Right kidney (tissue), 1 donor: ENCODE data around the gene HMCES.

Experiments
- DNase-seq: peaks from one replicate; pipeline ENCODE4 v3.0.0-alpha.2; 2016

HMCES gene

DNA sequence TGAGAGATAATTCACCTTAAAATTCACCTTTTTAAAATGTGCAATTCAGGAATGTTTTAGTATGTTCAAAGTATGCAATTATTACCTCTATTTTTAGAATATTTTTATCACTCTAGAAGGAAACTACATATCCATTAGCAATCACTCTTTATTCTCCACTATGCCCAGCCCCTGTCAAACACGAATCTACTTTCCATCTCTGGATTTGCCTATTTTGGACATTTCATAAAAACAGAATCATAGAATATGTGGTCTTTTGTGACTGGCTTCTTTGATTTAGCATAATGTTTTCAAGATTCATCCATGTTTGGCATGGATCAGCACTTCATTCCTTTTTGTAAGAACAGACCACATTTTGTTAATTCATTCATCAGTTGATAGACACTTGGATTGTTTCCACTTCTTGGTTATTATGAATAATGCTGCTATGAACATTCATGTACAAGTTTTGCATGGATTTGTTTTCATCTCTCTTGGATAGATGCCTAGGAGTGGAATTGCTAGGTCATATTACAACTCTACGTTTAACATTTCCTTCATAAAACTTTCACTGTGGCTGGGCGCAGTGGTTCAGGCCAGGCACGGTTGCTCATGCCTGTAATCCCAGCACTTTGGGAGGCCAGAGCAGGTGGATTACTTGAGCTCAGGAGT, 12.7 kb downstream of the HMCES start:
- no peak for DNase-seq

DNA sequence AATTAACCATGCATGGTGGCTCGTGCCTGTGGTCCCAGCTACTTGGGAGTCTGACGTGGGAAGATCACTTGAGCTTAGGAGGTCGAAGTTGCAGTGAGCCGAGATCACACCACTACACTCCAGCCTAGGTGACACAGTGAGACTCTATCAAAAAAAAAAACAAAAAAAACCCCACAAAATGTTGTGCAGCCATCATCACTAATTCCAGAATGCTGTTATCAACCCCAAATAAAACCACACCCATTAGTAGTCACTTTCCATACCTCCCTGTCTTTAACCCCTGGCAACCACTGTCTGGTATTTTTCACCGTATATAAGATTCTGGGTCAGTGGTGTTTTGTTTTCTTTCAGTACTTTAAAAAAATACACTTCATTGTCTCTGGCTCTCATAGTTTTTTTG, 16.6 kb downstream of the HMCES start:
- DNase-seq, result no peak

DNA sequence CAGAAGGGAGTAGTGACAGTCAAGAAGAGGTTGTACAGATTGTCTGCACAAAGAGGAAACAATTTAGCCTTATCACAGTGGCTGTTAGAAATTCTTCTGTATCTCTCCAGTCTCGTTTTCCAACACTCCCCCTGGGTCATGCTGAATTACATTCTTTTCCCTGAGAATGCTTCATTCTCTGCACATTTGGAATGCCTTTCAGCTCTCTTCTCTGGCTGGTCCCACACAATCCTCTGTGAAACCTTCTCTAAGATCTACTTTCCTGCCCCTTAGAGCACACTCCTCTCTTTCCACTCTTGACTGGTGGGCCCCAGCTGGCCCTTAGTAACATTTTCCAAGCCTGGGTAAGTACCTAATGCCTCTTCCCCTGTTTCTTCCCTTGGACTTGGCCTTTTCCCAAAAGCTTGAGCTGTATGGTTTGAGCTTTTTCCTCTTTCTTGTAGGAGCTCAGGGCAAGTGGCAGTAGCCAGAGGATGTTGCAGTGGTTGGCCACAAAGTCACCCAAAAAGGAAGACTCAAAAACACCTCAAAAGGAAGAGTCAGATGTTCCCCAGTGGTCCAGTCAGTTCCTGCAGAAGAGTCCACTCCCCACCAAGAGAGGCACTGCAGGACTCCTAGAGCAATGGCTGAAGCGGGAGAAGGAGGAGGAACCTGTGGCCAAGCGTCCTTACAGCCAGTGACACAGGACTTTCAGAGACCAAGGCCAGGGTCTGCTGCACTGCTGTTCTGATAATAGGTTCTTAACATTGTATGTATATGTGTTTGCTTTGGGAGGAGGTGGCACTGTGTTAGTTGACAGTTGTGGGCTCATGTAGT, 25.7 kb downstream of the HMCES start:
- DNase-seq, result no peak

DNA sequence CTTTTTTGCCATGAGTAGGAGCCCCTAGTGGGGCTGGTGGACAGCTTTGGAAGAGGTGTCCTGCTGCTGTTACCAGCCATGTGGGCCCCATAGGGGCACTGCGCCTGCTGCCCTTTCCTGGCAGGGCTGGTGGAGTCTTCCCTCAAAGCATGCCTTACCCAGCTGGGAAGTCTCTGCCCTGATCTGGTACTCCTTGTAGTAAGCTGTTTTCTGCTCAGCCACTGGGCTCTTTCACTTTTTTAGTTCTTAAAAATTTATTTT, 26.2 kb downstream of the HMCES start:
- DNase-seq, result no peak

DNA sequence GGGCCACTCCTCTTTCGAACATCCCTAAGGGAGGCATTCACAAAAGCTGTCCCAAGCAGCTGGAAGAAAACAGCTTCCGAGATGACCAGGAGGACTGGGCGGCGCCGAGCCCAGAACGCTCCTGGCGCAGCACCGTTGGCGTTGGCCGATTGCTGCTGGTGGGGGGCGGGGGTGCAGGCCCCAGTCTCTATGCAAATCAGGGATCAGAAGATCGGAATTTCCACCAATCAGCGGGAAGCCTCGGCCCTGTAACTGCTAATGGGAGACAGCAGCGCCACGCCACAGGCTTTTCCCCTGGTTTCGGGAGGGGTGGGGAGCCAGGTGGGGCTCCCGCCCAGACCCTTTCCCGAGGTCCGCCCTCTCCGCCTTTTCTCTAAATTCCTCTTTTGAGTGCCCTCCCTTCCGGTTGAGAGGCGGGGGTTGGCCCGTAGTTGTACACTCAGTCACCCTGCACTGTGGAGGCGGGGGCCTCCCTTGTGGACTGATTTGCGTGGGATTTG, 27.0 kb downstream of the HMCES start:
- DNase-seq, result peak; percentile 72

DNA sequence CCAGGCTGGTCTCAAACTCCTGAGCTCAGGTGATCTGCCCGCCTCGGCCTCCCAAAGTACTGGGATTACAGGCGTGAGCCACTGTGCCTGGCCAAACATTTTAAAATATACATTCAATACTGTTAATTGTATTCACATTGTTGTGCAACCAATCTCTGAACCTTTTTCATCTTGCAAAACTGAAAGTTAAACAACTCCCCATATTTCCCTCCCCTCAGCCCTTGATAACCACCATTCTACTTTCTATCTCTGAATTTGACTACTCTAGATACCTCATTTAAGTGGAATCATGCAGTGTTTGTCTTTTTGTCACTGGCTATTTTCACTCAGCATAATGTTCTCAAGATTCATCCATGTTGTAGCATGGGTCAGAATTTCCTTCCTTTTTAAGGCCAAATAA, 30.0 kb downstream of the HMCES start:
- no peak for DNase-seq

DNA sequence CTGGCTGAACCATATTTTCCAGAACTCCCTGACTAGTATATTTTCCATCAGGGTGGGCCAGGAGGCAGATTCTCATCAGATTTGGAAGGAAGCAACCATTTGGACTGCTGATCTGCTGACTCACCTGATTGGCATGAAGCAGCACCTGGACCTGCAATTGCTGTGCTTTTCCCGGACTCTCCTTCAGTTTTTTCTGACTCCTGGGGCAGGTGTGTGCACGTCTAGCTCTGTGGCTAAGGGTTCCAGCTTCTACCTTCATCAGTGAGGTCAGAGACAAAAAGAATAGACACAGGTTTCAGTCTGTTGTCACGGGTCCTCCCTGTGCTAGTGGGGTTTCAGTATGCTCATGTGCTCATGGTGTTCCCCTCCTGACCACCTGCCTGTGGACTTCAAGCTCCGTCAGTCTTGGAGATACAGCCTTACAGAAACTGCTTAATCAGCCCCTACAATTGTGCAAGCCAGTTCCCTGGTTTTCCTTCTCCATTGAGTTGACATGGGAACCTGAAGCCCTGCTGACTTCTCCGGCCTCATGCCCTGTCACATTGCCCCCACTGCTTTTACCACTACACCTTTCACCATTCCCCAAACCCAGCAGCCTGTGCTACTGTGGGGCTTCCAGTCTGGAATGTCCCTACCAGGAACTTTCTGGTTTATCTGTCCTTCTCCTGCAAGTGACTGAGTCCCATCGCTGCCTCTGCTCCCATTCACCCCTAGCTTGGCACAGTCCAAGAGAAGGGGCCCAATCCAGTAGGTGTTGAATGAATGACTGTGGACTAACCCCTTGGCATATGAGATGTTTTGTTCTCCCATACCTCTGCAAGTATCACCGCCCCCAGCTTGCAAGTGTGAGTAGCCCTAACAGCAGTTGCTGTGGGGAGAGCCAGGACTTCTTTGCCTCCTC, 31.7 kb downstream of the HMCES start:
- no peak for DNase-seq

DNA sequence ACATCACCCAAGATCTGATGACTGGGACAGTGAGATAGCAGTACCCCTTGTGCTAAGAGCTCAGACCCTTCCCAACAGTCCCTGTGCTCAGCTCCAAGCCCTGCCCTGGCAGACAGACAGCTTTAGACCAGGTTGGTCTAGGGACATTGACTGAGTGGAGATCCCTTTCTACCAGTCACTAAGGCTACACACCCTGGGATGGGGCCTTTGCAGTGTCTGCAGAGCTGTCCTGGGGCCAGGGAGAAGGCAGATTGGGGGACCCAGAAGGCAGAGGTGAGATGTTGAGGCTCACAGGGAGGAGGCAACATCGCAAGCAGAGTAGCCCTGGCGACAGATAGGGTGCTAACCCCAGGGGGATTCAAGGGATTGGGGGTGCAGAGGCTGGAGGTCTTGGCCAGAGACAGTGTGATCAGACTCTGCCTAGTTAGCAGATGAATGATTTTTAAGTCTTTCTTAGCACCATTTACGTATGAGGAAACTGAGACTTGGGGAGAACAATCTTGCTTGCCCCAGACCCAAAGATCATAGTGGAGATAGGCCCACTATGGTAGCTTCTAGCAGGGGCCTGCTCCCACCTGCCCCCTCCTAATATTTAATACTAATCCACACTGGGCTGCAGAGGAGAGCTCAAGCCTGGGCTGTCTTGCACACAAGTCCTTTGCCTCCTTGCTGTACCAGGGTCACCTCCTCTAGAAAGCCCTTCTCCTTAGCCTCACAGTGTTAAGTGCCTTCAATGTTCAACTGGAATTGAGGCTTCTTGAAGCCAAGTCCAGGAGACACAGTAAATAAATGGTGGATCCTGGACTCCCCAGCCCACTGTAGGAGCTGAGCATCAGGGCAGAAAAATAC, 32.6 kb downstream of the HMCES start:
- no peak for DNase-seq

DNA sequence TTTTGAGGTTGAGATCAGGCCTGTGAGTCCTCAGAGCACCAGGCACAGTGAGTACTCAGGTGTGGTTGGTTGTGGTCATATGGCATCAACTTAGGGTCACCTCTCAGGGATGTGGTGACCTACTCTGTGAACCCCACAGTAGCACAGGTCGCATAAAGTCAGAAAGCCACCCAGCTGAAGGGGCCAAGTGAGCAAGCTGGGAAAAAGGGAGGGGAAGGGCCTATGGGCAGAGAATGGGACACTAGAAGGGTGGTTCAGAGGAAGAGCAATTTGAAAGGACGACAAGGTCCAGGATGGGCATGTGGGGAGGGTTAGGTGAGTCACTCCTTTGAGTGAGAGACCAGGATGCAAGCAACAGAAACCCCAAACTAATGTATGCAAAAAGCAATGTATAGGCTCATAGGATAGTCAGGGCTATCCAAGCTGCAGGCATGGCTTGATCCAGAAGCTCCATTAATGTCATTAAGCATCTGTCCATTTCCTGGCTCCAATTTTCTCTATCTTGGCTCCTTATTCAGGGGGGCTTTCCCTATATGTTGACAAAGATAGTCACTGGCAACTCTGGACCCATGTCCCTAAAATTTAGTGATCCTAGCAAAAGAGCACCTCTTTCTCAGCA, 33.5 kb downstream of the HMCES start:
- no peak for DNase-seq

DNA sequence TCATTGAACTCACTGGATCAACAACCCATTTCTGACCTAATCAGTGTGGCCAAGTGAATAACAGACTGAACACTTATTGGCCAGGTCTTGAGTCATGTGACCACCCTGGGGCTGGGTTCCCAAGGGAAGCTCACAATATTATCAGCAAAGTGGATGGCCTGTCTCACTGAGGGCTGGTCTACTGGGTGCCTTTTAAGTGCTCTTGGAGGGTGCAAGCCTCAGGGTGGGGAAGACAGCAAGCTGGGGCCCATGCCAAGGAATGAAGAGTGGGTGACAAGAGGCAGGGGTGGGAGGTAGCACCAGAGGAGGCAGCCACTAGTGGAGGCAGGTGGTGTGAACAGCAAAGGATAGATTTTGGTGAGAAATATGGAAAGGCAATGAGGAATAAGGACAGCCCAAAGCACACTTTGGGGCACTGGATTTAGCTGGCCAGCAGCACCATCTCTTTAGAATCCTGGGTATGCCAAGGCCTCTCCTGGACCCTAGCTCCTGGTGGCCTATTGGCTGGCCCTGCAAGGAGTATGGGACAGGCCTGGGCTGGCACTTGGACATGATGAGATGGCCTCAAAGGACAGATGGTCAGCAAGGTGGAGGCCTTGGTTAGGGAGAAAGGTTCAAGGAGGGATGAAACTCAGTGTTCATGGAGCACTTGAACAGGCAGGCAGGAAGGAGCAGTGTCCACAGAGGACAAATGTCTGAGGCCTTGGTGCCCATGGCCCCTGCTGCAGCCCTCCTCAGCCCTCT, 34.2 kb downstream of the HMCES start:
- no peak for DNase-seq

DNA sequence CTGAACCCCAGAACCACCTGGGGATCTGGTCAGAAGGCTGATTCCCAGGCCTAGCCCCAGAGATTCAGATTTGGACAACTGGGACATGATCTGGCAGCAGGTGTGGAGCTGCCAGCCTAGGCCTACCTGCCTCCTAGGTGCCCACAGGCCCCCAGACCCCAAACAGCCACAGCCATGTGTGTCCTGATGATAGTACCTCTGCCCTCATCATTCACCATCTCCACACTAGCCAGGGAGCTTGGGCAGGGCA, 34.7 kb downstream of the HMCES start:
- DNase-seq, result no peak

DNA sequence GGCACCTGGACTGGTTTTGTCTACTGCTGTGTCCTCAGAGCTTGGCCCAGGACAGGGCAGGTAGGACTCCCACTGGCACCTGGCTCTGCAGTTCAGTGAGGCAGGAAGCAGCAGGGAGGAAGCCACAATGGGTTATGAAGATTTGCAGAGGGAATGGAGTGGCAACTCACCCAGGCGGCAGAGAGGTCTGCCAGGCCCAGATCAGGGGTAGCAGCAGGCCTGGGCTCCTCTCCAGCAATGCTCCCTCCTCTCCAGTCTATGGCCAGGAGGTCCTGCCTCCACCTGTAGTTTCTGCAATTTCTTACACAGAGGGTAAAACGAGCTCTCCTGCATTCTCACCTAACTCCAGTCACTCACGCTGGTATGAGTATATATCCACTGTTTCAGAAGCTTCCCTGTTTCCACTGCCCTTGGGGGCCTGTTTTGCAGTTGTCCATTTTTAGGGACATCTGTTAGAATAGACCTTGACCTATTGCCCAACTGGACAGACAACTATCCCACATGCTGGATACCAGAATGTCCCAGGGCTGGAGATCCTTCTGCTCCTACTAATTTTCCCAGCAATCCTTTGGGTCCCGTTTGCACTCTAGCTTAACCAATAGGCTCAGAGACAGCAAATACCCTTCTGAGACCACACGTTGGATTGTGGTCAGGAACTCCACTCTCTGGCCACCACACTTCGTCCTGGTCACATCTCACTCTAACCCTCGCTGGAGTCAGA, 35.2 kb downstream of the HMCES start:
- DNase-seq, result no peak

DNA sequence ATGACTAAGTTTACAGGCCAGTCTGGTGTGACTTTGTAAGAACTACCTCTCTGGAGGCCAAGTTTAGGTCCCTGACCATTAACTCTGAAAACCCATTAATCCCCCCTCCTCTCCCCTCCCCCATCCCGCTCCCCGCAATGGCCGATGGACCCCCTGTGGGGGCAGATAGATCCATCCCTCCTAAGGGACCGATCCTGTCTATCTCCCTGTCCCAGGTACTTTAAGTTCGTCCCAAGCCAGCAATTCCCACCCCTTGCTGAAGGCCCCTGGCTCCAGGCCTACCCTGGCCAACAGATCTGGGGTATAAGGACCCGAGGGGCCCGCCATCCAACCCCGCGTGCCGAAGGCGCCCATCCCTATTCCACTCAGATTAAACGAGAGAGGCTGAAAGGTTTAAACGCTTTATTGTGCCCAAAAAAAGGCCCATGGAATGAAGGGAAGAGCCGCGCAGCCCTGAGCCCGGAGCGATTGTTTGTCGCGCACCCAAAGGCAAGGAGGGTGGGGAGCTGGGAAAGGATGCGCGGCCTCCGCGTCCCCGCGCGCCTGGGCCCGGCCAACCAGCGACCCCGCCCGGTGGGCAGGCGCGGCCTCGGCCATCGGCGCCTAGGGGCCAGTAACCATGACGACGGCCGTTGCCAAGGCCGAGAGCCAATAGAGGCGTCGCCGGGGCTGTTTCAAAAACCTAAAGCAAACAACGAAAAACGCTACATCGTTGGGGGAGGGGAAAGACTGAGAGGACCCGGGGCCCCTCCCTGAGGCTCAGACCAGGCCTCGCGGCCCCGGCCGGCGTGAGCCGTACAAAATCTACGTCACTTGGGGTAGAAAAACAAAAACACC, 35.9 kb downstream of the HMCES start:
- peak; percentile 77 for DNase-seq

DNA sequence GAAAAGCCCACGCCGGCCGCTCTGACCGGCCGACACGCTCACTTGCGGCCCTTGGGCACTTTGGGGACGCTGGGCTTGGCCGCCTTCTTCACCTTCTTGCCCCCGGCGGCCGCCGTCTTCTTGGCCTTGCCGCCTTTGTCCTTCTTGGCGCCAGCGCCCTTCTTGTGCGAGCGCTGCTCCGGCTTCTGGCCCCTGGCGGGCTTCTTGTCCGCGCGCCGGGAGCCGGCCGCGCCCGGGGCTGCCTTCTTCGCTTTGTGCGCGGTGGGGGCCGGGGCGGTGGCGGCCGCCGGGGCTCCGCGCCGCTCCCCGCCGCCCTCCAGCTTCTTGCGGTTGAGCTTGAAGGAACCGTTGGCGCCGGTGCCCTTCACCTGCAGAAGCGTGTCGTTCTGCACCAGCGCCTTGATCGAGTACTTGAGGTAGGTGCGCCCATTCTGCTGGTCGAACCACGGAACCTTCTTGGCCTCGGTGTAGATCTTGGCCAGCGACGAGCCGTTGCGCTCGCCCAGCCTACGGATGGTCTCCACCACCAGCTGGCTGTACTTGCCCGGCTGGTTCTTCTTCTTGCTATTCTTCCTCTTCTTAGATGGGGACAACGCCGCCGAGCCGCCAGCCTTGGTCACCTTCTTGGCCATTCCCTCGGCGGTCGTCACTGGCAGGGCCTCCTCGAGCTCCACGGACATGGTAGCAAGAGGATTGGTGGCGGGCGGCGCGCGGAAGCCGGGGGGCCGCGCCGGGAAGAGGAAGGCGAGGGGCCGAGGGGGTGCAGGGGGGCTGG, 36.7 kb downstream of the HMCES start:
- peak; percentile 66 for DNase-seq

DNA sequence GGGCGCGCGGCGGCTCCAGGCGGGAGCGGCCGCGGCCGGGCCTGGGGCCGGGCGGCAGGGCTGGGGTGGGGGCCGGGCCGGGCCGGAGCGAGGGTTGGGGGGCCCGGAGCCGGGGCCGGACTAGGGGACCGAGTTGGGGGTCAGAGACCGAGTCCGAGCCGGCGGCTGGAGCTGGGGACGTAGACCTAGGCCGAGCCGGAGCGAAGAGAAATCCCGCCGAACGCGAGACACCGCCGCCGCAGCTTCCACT, 37.3 kb downstream of the HMCES start:
- no peak for DNase-seq

DNA sequence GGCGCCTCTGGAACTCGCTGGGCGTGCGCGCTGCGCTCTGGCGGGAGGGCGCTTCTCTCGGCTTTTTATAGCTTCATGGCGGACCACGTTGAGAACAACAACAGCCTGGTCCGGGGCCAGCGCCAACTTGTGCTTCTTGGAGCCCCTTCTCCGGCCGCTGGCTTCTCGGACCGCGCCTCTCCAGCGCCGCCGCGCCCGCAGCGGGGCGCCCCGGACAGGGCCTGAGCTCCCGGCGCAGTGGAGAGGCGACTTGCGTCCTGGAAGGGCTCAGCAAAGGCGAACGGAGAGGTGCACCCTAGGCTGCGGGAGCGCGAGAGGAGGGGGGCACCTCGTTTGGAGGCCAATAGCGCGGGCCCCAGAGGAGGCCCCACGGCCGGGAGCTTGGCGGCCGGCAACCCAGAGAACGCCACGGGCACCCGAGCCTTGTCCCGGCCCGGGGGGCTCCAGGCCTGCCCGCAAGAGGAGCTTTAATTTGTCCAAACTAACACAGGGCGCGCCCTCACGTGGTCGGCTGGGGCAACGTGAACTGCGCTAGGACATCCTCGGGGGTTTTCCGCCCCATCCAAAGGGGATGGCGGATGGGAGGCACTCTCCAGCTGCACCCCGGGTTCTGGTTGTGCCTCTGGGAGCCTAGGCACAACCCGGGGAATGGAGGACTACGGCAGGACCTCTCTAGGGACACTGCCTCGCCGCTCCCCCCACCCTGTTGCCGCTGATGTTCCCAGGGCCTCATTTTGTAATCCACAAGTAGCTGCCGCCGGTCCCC, 37.8 kb downstream of the HMCES start:
- DNase-seq, result peak; percentile 97

DNA sequence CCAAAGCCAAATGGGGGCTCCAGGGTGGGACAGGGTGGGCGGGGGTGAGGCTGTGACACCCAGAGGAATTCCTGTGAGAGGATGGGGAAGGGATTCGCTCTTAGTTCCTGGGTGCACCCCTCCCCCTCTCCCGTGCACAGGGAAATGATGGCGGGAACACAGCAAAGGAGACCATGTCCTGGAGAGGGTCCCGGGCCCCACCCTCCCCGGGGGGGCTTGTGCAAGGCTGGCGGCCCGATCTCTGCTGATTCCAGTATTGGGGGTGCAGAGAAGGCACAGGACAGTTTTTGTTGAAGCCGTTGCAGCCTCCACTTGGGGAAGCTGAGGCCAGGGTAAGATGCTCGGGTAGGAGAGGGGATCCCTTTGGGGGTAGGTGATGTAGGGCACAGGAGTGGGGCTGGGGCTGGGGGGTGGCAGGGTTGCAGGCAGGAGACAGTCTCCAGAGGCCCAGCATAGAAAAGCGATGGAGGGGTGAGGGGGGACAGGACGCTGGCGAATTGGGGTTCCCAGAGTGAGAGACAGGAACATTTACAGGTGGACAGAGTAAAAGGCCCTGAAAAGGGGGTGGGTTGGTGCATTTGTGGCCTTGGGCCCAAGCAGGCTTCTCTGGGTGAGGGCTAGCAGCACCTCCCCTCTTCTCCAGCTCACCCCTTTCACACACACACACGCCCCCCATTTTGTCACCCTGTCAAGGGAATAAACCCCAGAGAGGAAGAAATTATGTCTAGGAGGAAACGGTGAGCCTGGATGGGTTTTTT, 38.5 kb downstream of the HMCES start:
- no peak for DNase-seq

DNA sequence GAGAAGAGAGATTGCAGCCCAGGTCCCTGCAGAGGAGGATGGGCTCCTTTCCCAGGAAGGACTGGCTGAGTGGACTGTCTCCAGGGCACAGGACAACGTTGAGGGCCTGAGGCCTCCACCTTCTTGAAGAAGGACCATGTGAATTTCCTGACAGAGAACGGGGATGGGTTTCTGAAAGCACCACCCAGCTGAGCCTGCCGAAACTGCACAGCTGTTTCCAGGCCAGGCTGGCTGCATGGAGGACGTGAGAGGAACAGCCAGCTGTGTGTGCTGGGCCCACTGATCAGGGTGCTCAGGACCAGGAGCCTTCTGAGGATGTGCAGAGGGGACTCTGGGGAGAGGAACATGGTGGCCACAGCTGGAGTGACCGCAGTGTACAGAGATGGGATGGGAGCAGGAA, 39.2 kb downstream of the HMCES start:
- no peak for DNase-seq
